HEK293T (cell line): ENCODE data around the gene CPE.

Source experiments
- CTCF ChIA-PET: fragments of 350-600 bp; formaldehyde crosslinking; extraction: SDS; loops from one replicate; lab custom pipeline; 2021; ENCODE audit warnings: antibody characterized with exemption, inconsistent platforms; lab: Yijun Ruan, JAX
- POLR2A ChIA-PET: fragments of 350-600 bp; formaldehyde crosslinking; extraction: SDS; loops from one replicate; lab custom pipeline; 2020; ENCODE audit warnings: antibody characterized with exemption, inconsistent platforms; lab: Yijun Ruan, JAX
- DNase-seq: peaks from one replicate; pipeline ENCODE4 v3.0.0; 2012; ENCODE audit warnings: mixed read lengths; ENCODE audit errors: extremely low spot score
- ARNT ChIP-seq: fragments of 450-650 bp; IDR thresholded peaks from 2 replicates; pipeline ENCODE4 v1.6.1; 2017; ENCODE audit warnings: mild to moderate bottlenecking
- BHLHE40 ChIP-seq: fragments of 450-650 bp; IDR thresholded peaks from 2 replicates; pipeline ENCODE4 v1.6.1; 2016; ENCODE audit warnings: mild to moderate bottlenecking, moderate library complexity, borderline replicate concordance
- CTBP1 ChIP-seq: fragments of 450-650 bp; IDR thresholded peaks from 2 replicates; pipeline ENCODE4 v1.6.1; 2016; ENCODE audit warnings: borderline replicate concordance
- ELF4 ChIP-seq: fragments of 450-650 bp; IDR thresholded peaks from 2 replicates; pipeline ENCODE4 v1.6.1; 2017; ENCODE audit warnings: antibody characterized with exemption
- FOXA1 ChIP-seq: fragments of 450-650 bp; IDR thresholded peaks from 2 replicates; pipeline ENCODE4 v1.6.1; 2016; ENCODE audit warnings: mild to moderate bottlenecking
- FOXK2 ChIP-seq: fragments of 450-650 bp; IDR thresholded peaks from 2 replicates; pipeline ENCODE4 v1.6.1; 2016; ENCODE audit warnings: mild to moderate bottlenecking
- FOXM1 ChIP-seq: fragments of 450-650 bp; IDR thresholded peaks from 2 replicates; pipeline ENCODE4 v1.6.1; 2017; ENCODE audit warnings: mild to moderate bottlenecking, borderline replicate concordance
- HDGF ChIP-seq: fragments of 450-650 bp; IDR thresholded peaks from 2 replicates; pipeline ENCODE4 v1.6.1; 2017; ENCODE audit warnings: antibody characterized with exemption, borderline replicate concordance
- L3MBTL2 ChIP-seq: fragments of 450-650 bp; conservative IDR thresholded peaks from 2 replicates; pipeline ENCODE4 v1.6.1; 2016; ENCODE audit warnings: mild to moderate bottlenecking
- LEF1 ChIP-seq: fragments of 450-650 bp; IDR thresholded peaks from 2 replicates; pipeline ENCODE4 v1.6.1; 2017; ENCODE audit warnings: mild to moderate bottlenecking, borderline replicate concordance
- NFRKB ChIP-seq: fragments of 450-650 bp; IDR thresholded peaks from 2 replicates; pipeline ENCODE4 v1.6.1; 2016; ENCODE audit warnings: mild to moderate bottlenecking, moderate library complexity
- PKNOX1 ChIP-seq: fragments of 450-650 bp; IDR thresholded peaks from 2 replicates; pipeline ENCODE4 v1.6.1; 2016
- SP1 ChIP-seq: fragments of 450-650 bp; IDR thresholded peaks from 2 replicates; pipeline ENCODE4 v1.6.1; 2017
- SUZ12 ChIP-seq: fragments of 450-650 bp; IDR thresholded peaks from 2 replicates; pipeline ENCODE4 v1.6.1; 2016; ENCODE audit warnings: mild to moderate bottlenecking
- TARDBP ChIP-seq: fragments of 450-650 bp; IDR thresholded peaks from 2 replicates; pipeline ENCODE4 v1.6.1; 2016
- ZNF384 ChIP-seq: fragments of 450-650 bp; IDR thresholded peaks from 2 replicates; pipeline ENCODE4 v1.6.1; 2016

CPE gene

GRCh38 chr4:165394275-165394674 lies 15.5 kb downstream of the CPE start:
- no peak for DNase-seq
- ChIA-PET CTCF (interaction anchor here (1.2 to 1.5 kb wide), 3 partner anchors 9 to 10 kb away, joined by 5 to 7 read pairs (median 5); no protein-coding TSS in a partner anchor), POLR2A (no interaction called here)
- TF ChIP-seq LEF1 = no peak
- no peak for TF ChIP-seq PKNOX1
- TF ChIP-seq CTBP1 = no peak
- TF ChIP-seq SP1 = no peak
- TF ChIP-seq HDGF = no peak
- TF ChIP-seq L3MBTL2 = no peak

- ChIA-PET CTCF (no interaction called here), POLR2A (no interaction called here)
- peak; percentile 80 for DNase-seq
- TF ChIP-seq SP1 (no peak), NFRKB (no peak), L3MBTL2 (no peak), PKNOX1 (peak; percentile 97), ELF4 (no peak), FOXA1 (no peak), ZNF384 (no peak)
These were observed 19.8 kb downstream of the CPE start for GRCh38 chr4:165398570-165398969.

DNA sequence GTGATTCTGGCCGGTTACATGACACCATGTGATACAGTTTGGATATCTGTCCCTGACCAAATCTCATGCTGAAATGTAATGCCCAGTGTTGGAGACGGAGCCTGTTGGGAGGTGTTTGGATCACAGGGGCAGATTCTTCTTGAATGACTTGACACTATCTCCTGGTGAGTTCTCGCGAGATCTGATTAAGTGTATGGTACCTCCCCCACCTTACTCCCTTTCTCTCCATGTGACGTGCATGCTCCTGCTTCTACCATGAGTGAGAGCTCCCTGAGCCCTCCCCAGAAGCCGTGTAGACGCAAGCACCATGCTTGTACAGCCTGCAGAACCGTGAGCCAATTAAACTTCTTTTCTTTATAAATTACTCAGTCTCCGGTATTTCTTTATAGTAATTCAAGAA lies 23.6 kb downstream of the CPE start:
- ChIA-PET CTCF (no interaction called here), POLR2A (no interaction called here)
- TF ChIP-seq CTBP1 = no peak
- TF ChIP-seq ZNF384 = no peak
- no peak for TF ChIP-seq BHLHE40
- no peak for TF ChIP-seq ARNT
- TF ChIP-seq SP1 = no peak
- TF ChIP-seq SUZ12 = no peak
- no peak for TF ChIP-seq FOXA1
- DNase-seq = no peak

DNA sequence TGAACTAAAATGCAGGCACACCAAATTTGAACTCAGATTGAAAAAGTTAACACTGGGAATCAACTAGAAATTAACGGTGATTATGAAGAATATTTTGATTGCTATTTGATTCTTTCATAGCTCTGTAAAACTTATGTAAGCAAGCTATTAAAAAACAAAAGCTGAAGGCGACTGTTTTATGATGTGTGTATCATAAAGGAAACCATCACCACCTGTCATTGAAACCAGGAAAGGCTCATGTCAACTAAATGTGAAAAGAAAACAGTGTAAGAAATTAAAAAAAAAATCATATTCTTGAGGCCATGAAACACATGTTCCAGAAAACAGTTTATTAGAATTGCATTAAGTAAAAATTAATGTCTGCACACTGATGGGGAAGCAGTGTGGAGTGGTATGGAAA lies 24.2 kb downstream of the CPE start:
- ChIA-PET POLR2A (no interaction called here), CTCF (interaction anchor here (0.6 kb wide), 1 partner anchor 10 kb away, joined by 3 read pairs; no protein-coding TSS in a partner anchor)
- TF ChIP-seq BHLHE40 (no peak), LEF1 (no peak), ELF4 (no peak), NFRKB (no peak), SP1 (no peak), FOXM1 (no peak), TARDBP (no peak), PKNOX1 (no peak), FOXK2 (no peak)
- DNase-seq = no peak

DNA sequence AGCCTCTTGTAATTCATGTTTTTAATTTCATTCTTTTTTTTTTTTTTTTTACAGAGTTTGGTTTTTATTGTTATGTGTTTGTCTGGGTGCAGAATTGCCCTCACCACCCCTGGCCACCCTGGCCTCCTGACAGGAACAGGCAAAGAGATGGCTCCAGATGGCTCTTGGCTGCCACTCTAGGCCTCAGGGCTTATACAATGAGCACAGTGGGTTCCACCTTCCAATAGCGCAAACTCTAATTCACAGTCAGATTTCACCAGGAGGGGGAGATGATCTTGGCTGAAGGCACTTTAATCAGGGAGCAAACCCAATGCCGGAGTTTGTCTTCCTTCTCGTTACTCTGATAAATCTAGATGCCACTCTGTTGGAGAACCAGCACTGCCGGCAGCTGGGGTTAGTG lies 24.8 kb downstream of the CPE start:
- CTCF ChIA-PET = no interaction called here
- TF ChIP-seq BHLHE40 = no peak
- no peak for TF ChIP-seq ARNT
- TF ChIP-seq ZNF384 = no peak
- TF ChIP-seq NFRKB = no peak
- TF ChIP-seq SP1 = no peak
- no peak for TF ChIP-seq HDGF
- POLR2A ChIA-PET = no interaction called here
- no peak for DNase-seq

- POLR2A ChIA-PET = no interaction called here
- no peak for DNase-seq
- CTCF ChIA-PET = no interaction called here
- TF ChIP-seq TARDBP (no peak), PKNOX1 (no peak), CTBP1 (no peak), ARNT (no peak), SUZ12 (no peak)
These were observed 25.3 kb downstream of the CPE start for GRCh38 chr4:165404080-165404479.

- POLR2A ChIA-PET = no interaction called here
These were observed 25.9 kb downstream of the CPE start for GRCh38 chr4:165404696-165405095.

More at GRCh38 chr4:165404696-165405095, 25.9 kb downstream of the CPE start:
- TF ChIP-seq FOXM1 = no peak
- no peak for TF ChIP-seq FOXA1
- TF ChIP-seq PKNOX1 = no peak
- TF ChIP-seq SP1 = no peak
- TF ChIP-seq CTBP1 = no peak
- TF ChIP-seq HDGF = no peak
- no peak for TF ChIP-seq TARDBP
- no peak for TF ChIP-seq BHLHE40
- TF ChIP-seq ARNT = no peak
- TF ChIP-seq ELF4 = no peak
- no peak for TF ChIP-seq FOXK2
- no peak for TF ChIP-seq LEF1
- no peak for TF ChIP-seq ZNF384
- TF ChIP-seq SUZ12 = no peak
- no peak for TF ChIP-seq NFRKB
- TF ChIP-seq L3MBTL2 = no peak
- CTCF ChIA-PET = no interaction called here
- DNase-seq = no peak
